HG03565 (cell line): ENCODE measurements around the gene SMAD7.

Experiments
- ATAC-seq: cut with Tn5 transposase; IDR thresholded peaks from one replicate; pipeline ENCODE4 v1.9.1; 2021; ENCODE audit warnings: mild to moderate bottlenecking, moderate library complexity; ENCODE audit not compliant: unreplicated experiment

The SMAD7 gene

GRCh38 chr18:48947560-48947959 lies 3.2 kb downstream of the SMAD7 start:
- ATAC-seq, result no peak

GRCh38 chr18:48947092-48947491 lies 3.7 kb downstream of the SMAD7 start:
- no peak for ATAC-seq

DNA sequence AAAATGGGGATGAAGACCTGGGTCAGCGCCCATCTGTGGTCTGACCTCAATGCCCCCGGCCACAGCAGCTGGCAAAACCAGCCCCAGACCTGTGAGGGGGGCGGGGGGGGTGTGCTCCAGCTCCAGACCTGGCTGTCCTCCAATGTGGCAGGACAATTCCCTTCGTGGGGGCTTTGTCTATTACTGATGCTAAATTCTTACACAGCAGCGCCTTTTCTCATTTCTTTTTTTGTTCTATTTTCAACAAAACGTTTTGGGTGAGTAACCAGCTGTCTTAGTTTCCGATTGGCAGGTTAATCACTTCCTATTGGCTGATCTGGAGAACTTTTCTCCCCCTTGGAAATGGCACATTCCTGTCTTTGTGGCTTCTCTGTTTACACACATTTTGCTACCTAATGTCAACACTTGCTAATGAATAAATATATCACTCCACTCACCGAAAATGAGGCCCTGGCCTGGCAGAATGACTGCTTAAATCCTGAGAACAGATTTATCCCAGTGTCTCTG lies 4.4 kb downstream of the SMAD7 start:
- ATAC-seq, result no peak

DNA sequence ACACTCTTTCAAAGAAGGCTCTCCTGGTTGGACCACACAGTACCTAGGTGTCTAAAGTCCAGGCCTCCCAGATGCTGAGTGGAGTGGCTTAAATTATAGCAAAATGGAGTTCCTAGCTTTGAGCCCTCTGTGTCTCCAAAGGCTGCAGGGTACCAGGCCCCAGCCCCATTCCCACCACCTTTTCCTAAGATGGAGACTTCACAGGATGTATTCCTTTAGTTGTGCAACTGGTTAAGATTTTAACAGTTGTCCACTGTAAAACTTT lies 4.9 kb downstream of the SMAD7 start:
- no peak for ATAC-seq

DNA sequence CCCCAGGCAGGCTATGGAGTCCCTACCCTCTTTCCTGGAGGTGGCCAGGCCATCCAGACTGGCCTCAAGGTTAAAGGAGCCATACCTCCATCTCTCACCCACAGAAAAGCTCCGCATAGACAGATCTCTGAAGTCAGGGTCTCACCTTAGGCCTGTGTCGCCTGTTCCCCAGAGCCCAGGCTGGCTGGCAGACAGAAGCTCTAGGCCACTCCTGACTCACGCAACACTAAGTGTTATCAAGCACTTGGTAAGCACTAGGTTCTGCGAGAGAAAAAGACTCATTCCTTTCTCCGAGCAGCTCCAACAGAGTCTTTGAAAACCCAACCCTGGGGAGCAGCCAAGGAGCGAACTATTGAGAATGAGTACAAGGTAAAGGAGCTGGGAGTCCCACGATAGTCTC lies 6.1 kb downstream of the SMAD7 start:
- ATAC-seq, result no peak

DNA sequence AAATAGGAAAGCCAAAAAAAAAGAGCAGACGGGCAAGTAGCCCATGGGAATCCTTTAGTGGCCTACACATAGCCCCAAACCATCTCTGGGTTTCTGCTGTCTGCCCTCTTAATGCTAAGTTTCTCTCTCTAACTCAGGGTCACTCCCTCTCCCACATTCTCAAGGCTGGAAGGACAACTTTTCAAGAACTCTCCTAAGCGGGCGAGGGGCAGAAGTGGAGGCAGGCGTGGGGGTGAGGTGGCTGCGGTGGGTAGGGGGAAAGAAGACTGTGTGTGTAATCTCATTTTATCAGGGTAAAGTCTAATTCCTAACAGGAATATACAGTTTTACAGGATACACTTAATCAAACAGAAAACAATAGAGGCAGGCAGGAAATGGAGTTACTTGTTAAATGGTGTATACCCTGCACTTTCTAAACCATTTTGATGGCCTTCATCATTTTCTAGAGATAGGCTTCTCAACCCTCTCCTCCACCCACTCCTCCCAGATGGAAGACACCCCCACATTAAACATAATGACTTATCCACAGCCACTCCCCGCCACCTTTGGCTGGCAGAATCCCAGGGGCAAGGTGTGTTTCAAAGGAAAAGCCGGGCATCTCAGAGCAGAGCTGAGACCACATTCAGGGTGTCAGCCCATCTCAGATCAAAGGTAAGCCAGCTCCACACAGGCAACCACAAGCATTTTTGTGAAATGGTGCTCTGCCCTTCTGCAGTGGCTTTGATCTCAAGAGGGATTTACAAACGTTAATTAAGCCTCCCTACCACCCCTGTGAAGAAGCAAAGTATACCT lies 6.8 kb downstream of the SMAD7 start:
- no peak for ATAC-seq

- ATAC-seq, result no peak
These were observed 7.4 kb downstream of the SMAD7 start for GRCh38 chr18:48943333-48943732.

- no peak for ATAC-seq
These were observed 8.1 kb downstream of the SMAD7 start for GRCh38 chr18:48942554-48943261.

DNA sequence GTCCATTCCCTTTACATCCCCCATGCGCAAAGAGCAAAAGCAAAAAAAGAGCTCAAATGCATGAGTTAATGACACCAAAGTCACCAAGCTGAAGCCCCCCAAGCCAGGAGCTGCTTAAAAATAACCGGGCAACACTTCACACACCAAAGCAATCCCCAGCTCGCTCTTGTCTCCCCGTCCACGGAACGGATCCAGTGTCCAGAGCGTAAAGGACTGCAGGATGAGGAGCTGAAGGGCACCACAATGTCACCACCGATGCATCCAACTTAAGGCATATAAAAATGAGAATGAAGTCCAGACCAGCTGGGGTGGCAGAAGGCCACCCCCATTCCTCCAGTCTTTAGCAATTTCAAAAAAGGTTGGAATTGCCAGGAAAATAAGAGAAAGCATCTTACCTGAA lies 8.7 kb downstream of the SMAD7 start:
- ATAC-seq, result no peak

DNA sequence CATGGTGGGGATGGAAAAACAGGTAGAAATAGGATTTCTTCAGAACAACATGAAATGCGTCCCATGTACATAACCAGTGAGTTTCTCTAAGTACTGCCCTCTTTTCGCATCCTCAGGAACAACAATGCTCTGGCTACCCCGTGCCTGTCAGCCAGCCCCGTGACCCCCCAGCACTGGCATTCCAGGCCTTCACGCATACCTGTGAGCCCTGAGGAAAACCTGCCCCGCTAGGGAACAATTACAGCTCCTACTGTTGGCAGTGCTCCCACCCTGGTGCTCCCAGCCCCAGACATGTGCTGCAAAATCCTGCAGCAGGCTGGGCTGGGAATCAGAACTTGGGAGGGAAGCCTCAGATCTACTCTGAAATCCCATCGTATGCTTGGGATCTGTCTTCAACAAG lies 9.1 kb downstream of the SMAD7 start:
- no peak for ATAC-seq

- ATAC-seq, result no peak
These were observed 9.7 kb downstream of the SMAD7 start for GRCh38 chr18:48940854-48941611.

GRCh38 chr18:48939205-48940097 lies 11.3 kb downstream of the SMAD7 start:
- no peak for ATAC-seq

DNA sequence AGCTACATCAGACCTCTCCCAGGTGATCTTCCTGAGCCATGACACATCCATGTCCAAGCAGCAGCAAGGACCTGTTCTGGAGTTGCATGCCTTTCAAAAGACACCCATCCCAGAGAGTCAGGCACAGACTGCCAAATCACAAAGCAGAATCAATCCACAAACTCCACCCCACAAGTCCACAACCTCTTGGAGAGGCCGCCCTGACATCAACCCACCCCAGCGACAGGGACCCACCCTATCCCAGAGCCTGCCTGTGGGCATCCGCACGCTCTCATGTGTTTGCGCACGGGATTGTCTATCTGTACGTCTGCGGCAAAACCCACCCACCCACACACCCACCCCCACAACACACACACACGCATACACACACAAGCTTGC lies 11.9 kb downstream of the SMAD7 start:
- ATAC-seq, result no peak

- no peak for ATAC-seq
These were observed 12.7 kb downstream of the SMAD7 start for GRCh38 chr18:48937869-48938750.

DNA sequence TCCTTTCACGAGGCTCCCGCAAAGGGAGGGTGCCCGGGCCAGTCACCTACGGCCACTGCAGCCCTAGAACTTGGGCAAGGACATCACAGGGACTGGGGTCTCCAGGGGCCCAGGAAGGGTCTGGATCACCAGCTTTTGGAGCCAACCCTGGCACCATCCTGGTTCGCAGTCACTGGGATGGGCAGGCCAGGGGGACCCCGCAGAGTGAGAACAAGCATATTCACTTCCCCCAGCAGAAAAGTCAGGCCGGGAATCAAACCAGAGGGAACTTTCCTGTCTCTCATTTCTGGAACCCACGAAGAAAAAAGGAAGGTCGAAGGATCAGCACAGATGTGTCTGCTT lies 15.4 kb downstream of the SMAD7 start:
- ATAC-seq, result no peak

- ATAC-seq, result peak; percentile 46
These were observed 15.9 kb downstream of the SMAD7 start for GRCh38 chr18:48934723-48935432.

- no peak for ATAC-seq
These were observed 16.4 kb downstream of the SMAD7 start for GRCh38 chr18:48934415-48934722.

- no peak for ATAC-seq
These were observed 17.0 kb downstream of the SMAD7 start for GRCh38 chr18:48933578-48934414.
